AG09309 (cell line): ENCODE results near the gene NMNAT2.

Experiments
- DNase-seq: peaks from one replicate; pipeline ENCODE4 v3.0.0-alpha.2; 2010; ENCODE audit warnings: low read depth
- H3K4me3 ChIP-seq: 2 replicates; pipeline ENCODE4 v1.5.1; 2011; ENCODE audit warnings: mild to moderate bottlenecking, low read depth, low read length, moderate library complexity; ENCODE audit not compliant: control insufficient read depth
- CTCF ChIP-seq: IDR thresholded peaks from 2 replicates; pipeline ENCODE4 v1.5.1; 2011; ENCODE audit warnings: mild to moderate bottlenecking, low read depth, low read length, inconsistent platforms; ENCODE audit not compliant: insufficient read depth, control insufficient read depth; ENCODE audit errors: missing control alignments

The NMNAT2 gene

GRCh38 chr1:183282101-183282855, 135.9 kb downstream of the NMNAT2 start:
- TF ChIP-seq CTCF: no peak
- no peak for DNase-seq
- no peak overlapping the region for H3K4me3 ChIP-seq

- peak; percentile 87 for TF ChIP-seq CTCF
- DNase-seq: no peak
- no peak overlapping the region for H3K4me3 ChIP-seq
Observed at GRCh38 chr1:183281553-183282091, 136.6 kb downstream of the NMNAT2 start.

GRCh38 chr1:183281039-183281438, 137.1 kb downstream of the NMNAT2 start:
- H3K4me3 ChIP-seq: no peak overlapping the region
- DNase-seq: no peak
- no peak for TF ChIP-seq CTCF

GRCh38 chr1:183279835-183280234, 138.3 kb downstream of the NMNAT2 start:
- DNase-seq: peak; percentile 97
- no peak overlapping the region for H3K4me3 ChIP-seq
- TF ChIP-seq CTCF: no peak

- H3K4me3 ChIP-seq: no peak overlapping the region
- DNase-seq: peak; percentile 89
- TF ChIP-seq CTCF: no peak
Observed at GRCh38 chr1:183278739-183279591, 139.2 kb downstream of the NMNAT2 start.

GRCh38 chr1:183277821-183278738, 140.1 kb downstream of the NMNAT2 start:
- DNase-seq: no peak
- no peak for TF ChIP-seq CTCF
- H3K4me3 ChIP-seq: no peak overlapping the region
